Body of pancreas (tissue), 4 donors: ENCODE data around the gene ILDR2.

Experiments used
- POLR2A ChIP-seq, 3 donors: fragments of 450-650 bp; IDR thresholded peaks; one replicate each; pipeline ENCODE4 v1.6.1; 2016; ENCODE audit warnings: antibody characterized with exemption in 3 of 3, mild to moderate bottlenecking in 2 of 3
- TF ChIP-seq, protein P1 (sequence below), 7 experiments: fragments of 450-650 bp in 4 of 7; fragments of 200-600 bp in 3 of 7; sonication (generic) in 3 of 7; IDR thresholded peaks; one replicate each; pipeline ENCODE4 v1.5.1; 2016 to 2019; ENCODE audit warnings: antibody characterized with exemption in 7 of 7

- TF ChIP-seq, protein P1, sequence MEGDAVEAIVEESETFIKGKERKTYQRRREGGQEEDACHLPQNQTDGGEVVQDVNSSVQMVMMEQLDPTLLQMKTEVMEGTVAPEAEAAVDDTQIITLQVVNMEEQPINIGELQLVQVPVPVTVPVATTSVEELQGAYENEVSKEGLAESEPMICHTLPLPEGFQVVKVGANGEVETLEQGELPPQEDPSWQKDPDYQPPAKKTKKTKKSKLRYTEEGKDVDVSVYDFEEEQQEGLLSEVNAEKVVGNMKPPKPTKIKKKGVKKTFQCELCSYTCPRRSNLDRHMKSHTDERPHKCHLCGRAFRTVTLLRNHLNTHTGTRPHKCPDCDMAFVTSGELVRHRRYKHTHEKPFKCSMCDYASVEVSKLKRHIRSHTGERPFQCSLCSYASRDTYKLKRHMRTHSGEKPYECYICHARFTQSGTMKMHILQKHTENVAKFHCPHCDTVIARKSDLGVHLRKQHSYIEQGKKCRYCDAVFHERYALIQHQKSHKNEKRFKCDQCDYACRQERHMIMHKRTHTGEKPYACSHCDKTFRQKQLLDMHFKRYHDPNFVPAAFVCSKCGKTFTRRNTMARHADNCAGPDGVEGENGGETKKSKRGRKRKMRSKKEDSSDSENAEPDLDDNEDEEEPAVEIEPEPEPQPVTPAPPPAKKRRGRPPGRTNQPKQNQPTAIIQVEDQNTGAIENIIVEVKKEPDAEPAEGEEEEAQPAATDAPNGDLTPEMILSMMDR (IDR thresholded peaks at IDR 0.05), result no peak
- no peak for TF ChIP-seq POLR2A (IDR thresholded peaks at IDR 0.05)
Measured at GRCh38 chr1:166915042-166915441, 60.3 kb downstream of the ILDR2 start.
